ENCODE data around the gene CASP10.

GRCh38 chr2:201171259-201171814 is 11.6 kb upstream of the CASP10 start:
- TF ChIP-seq ESRRA (CRISPR knock-in tag; IDR thresholded peaks at IDR 0.05; ENCODE audit: borderline replicate concordance) (no peak), NR1H2 (CRISPR knock-in tag; IDR thresholded peaks at IDR 0.05) (no peak), FOXK1 (CRISPR knock-in tag; IDR thresholded peaks at IDR 0.05) (no peak), TP53 (CRISPR knock-in tag; IDR thresholded peaks at IDR 0.05) (no peak), CBFB (CRISPR knock-in tag; IDR thresholded peaks at IDR 0.05; ENCODE audit: low read depth) (no peak), CTCF (IDR thresholded peaks at IDR 0.05) (no peak), IRF1 (CRISPR knock-in tag; IDR thresholded peaks at IDR 0.05) (no peak), TEAD4 (CRISPR knock-in tag; IDR thresholded peaks at IDR 0.05) (no peak), HMGXB4 (CRISPR knock-in tag; IDR thresholded peaks at IDR 0.05) (no peak)

All from WTC11 (cell line).